ENCODE data around the gene UQCC5. TPM values are rescaled to one million over a fixed set of nuclear protein-coding genes. Genes with fewer than 3 reads are reported as not detected.
A peak's percentile ranks its signal among the peaks of the same experiment; 100 is the strongest.

Gene UQCC5
- total RNA-seq, 6 donors from 2014 or later: 2.0 to 43.0 (median 3.0) TPM

DNA sequence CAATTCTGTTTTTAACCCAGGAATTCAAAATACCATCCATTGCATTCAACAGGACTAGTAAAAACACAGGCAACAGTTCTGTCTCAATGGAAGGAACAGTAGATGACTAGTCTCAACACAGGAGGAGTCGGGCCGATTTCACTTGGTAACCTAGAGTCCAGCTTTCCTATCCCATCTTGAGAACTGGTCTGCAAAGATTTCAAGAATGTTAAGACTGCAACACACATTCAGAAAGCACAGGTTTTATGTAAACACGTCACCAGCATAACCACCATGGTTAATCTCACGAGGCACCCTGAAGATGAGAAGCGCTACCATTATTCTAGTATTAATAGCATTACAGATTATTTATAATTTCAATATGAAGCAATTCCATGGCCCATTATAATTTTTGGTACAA, 22.0 kb downstream of the UQCC5 start:
- Histone ChIP-seq H3K27me3 (no peaks in the 10 kb centered on the region), H3K4me1 (peaks cover 0 to 10% (median 3%) of the 10 kb centered on the region in 4 donors), H3K9me3 (no peaks in the 10 kb centered on the region), H3K36me3 (peaks cover 7 to 78% (median 56%) of the 10 kb centered on the region in 4 donors), H3K4me3 (no peak overlapping the region), H3K27ac (no peak overlapping the region)
- TF ChIP-seq POLR2A (IDR thresholded peaks at IDR 0.05) (no peak), POLR2AphosphoS5 (IDR thresholded peaks at IDR 0.05) (no peak), EP300 (IDR thresholded peaks at IDR 0.05) (no peak)
- TF ChIP-seq, protein P1, sequence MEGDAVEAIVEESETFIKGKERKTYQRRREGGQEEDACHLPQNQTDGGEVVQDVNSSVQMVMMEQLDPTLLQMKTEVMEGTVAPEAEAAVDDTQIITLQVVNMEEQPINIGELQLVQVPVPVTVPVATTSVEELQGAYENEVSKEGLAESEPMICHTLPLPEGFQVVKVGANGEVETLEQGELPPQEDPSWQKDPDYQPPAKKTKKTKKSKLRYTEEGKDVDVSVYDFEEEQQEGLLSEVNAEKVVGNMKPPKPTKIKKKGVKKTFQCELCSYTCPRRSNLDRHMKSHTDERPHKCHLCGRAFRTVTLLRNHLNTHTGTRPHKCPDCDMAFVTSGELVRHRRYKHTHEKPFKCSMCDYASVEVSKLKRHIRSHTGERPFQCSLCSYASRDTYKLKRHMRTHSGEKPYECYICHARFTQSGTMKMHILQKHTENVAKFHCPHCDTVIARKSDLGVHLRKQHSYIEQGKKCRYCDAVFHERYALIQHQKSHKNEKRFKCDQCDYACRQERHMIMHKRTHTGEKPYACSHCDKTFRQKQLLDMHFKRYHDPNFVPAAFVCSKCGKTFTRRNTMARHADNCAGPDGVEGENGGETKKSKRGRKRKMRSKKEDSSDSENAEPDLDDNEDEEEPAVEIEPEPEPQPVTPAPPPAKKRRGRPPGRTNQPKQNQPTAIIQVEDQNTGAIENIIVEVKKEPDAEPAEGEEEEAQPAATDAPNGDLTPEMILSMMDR (IDR thresholded peaks at IDR 0.05): no peak
- 90 to 93% methylated on average over 5 of the region's 5 CpGs for WGBS, 2 donors
- no peak for ATAC-seq (ENCODE audit: low FRiP score in 2 of 2)
- DNase-seq: no peak

DNA sequence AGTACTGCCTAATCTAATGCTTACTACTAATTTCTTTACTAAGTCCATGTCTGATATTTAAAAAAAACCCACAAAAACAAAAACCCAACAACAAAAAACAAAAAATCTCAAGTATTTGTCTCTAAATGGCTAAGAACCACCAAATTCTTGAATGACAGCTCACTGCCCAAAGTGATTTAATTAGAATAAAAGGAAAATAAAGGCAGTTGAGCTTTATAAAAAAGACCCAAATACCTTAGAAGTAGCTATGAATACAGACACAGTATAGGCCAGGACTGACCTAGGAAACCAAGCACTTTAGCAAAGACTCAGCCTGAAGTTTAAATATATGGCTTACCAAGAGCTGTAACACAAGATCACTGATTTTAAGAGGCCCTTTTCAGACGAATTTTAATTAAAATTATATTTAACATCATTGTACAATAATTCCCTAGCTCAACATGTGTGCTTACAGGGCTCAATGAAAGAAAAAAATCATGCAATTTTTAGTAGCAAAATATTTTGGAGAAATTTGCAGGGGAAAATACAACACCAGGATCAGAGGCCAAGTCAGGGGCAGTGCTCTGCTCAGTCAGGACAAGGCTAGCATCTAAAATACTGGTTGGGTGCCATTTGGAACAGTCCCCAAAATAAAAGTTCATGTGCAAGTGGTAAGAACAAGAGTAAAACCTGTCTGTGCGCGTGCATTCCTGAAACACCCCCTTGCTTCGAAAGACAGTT, 24.8 kb downstream of the UQCC5 start:
- DNase-seq: no peak
- Histone ChIP-seq H3K4me1 (peaks cover 0 to 10% (median 4%) of the 10 kb centered on the region in 4 donors), H3K9me3 (no peaks in the 10 kb centered on the region), H3K27me3 (no peaks in the 10 kb centered on the region), H3K27ac (no peak overlapping the region), H3K4me3 (no peak overlapping the region), H3K36me3 (peaks cover 7 to 87% (median 53%) of the 10 kb centered on the region in 4 donors)
- WGBS, 2 donors: 72 to 73% methylated on average over 4 of the region's 4 CpGs
- no peak for TF ChIP-seq POLR2AphosphoS5 (IDR thresholded peaks at IDR 0.05)
- TF ChIP-seq, protein P1 (IDR thresholded peaks at IDR 0.05): no peak
- no peak for TF ChIP-seq POLR2A (IDR thresholded peaks at IDR 0.05)
- TF ChIP-seq EP300 (IDR thresholded peaks at IDR 0.05): no peak
- no peak for ATAC-seq (ENCODE audit: low FRiP score in 2 of 2)

DNA sequence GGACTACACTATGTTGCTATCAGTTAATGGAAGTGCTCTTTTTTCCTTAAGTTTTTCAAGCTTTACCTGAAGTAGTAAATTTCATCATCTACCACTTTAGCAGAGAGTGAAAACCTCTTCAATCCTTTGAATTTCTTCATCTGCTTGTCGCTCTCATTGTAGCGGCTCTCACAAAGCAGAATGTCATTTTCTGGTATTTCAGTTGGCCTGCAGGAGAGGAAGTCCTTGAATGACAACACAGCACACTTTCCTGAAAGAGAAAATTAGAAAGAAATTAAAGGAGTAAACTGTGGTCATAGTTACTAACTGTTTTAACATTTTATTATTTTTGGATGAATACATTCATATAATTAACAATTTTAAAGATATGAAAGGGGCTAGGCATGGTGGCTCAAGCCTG, 27.6 kb downstream of the UQCC5 start:
- Histone ChIP-seq H3K4me3 (no peak overlapping the region), H3K9me3 (no peaks in the 10 kb centered on the region), H3K27me3 (no peaks in the 10 kb centered on the region), H3K36me3 (peaks cover 7 to 76% (median 40%) of the 10 kb centered on the region in 4 donors), H3K4me1 (peaks cover 0 to 10% (median 4%) of the 10 kb centered on the region in 4 donors), H3K27ac (peak overlapping the region in 3 of 4 donors; percentile 9 to 52 (median 10))
- DNase-seq: peak in 1 of 2 donors; percentile 28
- TF ChIP-seq, protein P1 (IDR thresholded peaks at IDR 0.05): no peak
- TF ChIP-seq EP300 (IDR thresholded peaks at IDR 0.05) (no peak), POLR2AphosphoS5 (IDR thresholded peaks at IDR 0.05) (no peak), POLR2A (IDR thresholded peaks at IDR 0.05) (no peak)
- WGBS, 2 donors: 45 to 79% methylated on average over 2 of the region's 2 CpGs
- peak in 1 of 2 donors; percentile 71 for ATAC-seq (ENCODE audit: low FRiP score in 2 of 2)

DNA sequence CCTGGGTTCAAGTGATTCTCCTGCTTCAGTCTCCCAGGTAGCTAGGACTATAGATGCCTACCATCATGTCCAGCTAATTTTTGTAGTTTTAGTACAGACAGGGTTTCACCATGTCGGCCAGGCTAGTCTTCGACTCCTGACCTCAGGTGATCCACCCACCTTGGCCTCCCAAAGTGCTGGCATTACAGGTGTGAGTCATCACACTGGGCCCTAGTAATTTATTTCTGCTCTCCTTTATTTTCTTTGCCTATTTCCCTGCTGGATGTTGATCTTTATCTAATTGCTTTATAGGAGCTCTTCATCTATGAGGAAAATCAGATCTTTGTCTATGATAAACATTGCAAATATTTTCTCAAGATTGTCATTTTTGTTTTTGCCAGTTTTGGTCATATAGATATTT, 31.7 kb downstream of the UQCC5 start:
- ATAC-seq (ENCODE audit: low FRiP score in 2 of 2): no peak

More for the DNA sequence above, 31.7 kb downstream of the UQCC5 start:
- no peaks in the 10 kb centered on the region for H3K9me3 ChIP-seq
- 88 to 95% methylated on average over 2 of the region's 2 CpGs for WGBS, 2 donors
- peaks cover 0 to 63% (median 13%) of the 10 kb centered on the region in 4 donors for H3K36me3 ChIP-seq
- TF ChIP-seq, protein P1 (IDR thresholded peaks at IDR 0.05): no peak
- H3K4me1 ChIP-seq: peaks cover 0 to 4% (median 4%) of the 10 kb centered on the region in 4 donors
- no peak overlapping the region for H3K27ac ChIP-seq
- H3K4me3 ChIP-seq: no peak overlapping the region
- no peaks in the 10 kb centered on the region for H3K27me3 ChIP-seq
- DNase-seq: no peak

Measured in upper lobe of left lung (tissue), 6 donors.